MG63 (cell line): ENCODE results near the gene DMPK. TPM values are rescaled to one million over a fixed set of nuclear protein-coding genes. Genes with fewer than 3 reads are reported as not detected.
"Not testable (repeated sequence)": the region's sequence is repeated elsewhere in the genome, so short reads cannot be mapped to it uniquely, and the experiment has no call there.

Experiments used
- DNase-seq: peaks from one replicate; pipeline ENCODE4 v3.0.0-alpha.2; 2020
- H3K27me3 ChIP-seq: fragments of 250-450 bp; sonication (Bioruptor Pico); 2 replicates; pipeline ENCODE4 v1.5.1; 2020; ENCODE audit warnings: mild to moderate bottlenecking, moderate library complexity
- H3K36me3 ChIP-seq: fragments of 250-450 bp; sonication (Bioruptor Pico); 2 replicates; pipeline ENCODE4 v1.5.1; 2020; ENCODE audit warnings: mild to moderate bottlenecking, moderate library complexity
- H3K4me3 ChIP-seq: fragments of 250-450 bp; sonication (Bioruptor Pico); 2 replicates; pipeline ENCODE4 v1.5.1; 2020; ENCODE audit warnings: mild to moderate bottlenecking, moderate library complexity
- H3K9me3 ChIP-seq: fragments of 250-450 bp; sonication (Bioruptor Pico); 2 replicates; pipeline ENCODE4 v1.5.1; 2020; ENCODE audit warnings: mild to moderate bottlenecking, moderate library complexity
- total RNA-seq: library from RNA; depleted of rRNA; stranded (reverse); fragments of >200 nt; shearing (Covaris generic); gene quantifications from 2 replicates; pipeline ENCODE4 v1.2.3, GENCODE V29; 2014; ENCODE audit warnings: low replicate concordance

Gene DMPK
- total RNA-seq, 1 experiment from 2014 or later: 7.0 TPM

GRCh38 chr19:45767410-45767880, 14.8 kb downstream of the DMPK start:
- DNase-seq: peak; percentile 92
- Histone ChIP-seq H3K4me3 (peak overlapping the region; percentile 78), H3K9me3 (no peaks in the 10 kb centered on the region), H3K27me3 (no peaks in the 10 kb centered on the region), H3K36me3 (peaks cover 35% of the 10 kb centered on the region)

GRCh38 chr19:45766869-45767346, 15.4 kb downstream of the DMPK start:
- DNase-seq: peak; percentile 46
- Histone ChIP-seq H3K36me3 (peaks cover 31% of the 10 kb centered on the region), H3K4me3 (peak overlapping the region; percentile 78), H3K27me3 (no peaks in the 10 kb centered on the region), H3K9me3 (no peaks in the 10 kb centered on the region)

- Histone ChIP-seq H3K27me3 (no peaks in the 10 kb centered on the region), H3K36me3 (peaks cover 28% of the 10 kb centered on the region), H3K9me3 (no peaks in the 10 kb centered on the region), H3K4me3 (peak overlapping the region; percentile 78)
- DNase-seq: no peak
These were observed 15.9 kb downstream of the DMPK start for GRCh38 chr19:45766296-45766868.

- H3K36me3 ChIP-seq: peaks cover 23% of the 10 kb centered on the region
- H3K4me3 ChIP-seq: no peak overlapping the region
- DNase-seq: no peak
- H3K27me3 ChIP-seq: no peaks in the 10 kb centered on the region
- H3K9me3 ChIP-seq: no peaks in the 10 kb centered on the region
These were observed 16.5 kb downstream of the DMPK start for GRCh38 chr19:45765702-45766295.

- H3K4me3 ChIP-seq: no peak overlapping the region
- no peak for DNase-seq
These were observed 17.2 kb downstream of the DMPK start for GRCh38 chr19:45764945-45765701.

GRCh38 chr19:45764475-45764874, 17.8 kb downstream of the DMPK start:
- no peaks in the 10 kb centered on the region for H3K27me3 ChIP-seq
- H3K36me3 ChIP-seq: peaks cover 13% of the 10 kb centered on the region
- no peak for DNase-seq
- no peaks in the 10 kb centered on the region for H3K9me3 ChIP-seq
- no peak overlapping the region for H3K4me3 ChIP-seq

More at GRCh38 chr19:45764945-45765701, 17.2 kb downstream of the DMPK start:
- Histone ChIP-seq H3K27me3 (no peaks in the 10 kb centered on the region), H3K36me3 (peaks cover 17% of the 10 kb centered on the region), H3K9me3 (no peaks in the 10 kb centered on the region)

GRCh38 chr19:45763691-45764294, 18.5 kb downstream of the DMPK start:
- Histone ChIP-seq H3K4me3 (no peak overlapping the region), H3K27me3 (no peaks in the 10 kb centered on the region), H3K36me3 (peaks cover 13% of the 10 kb centered on the region), H3K9me3 (no peaks in the 10 kb centered on the region)
- no peak for DNase-seq

GRCh38 chr19:45762870-45763631, 19.2 kb downstream of the DMPK start:
- H3K4me3 ChIP-seq: no peak overlapping the region
- no peaks in the 10 kb centered on the region for H3K27me3 ChIP-seq
- peaks cover 13% of the 10 kb centered on the region for H3K36me3 ChIP-seq
- DNase-seq: no peak
- H3K9me3 ChIP-seq: no peaks in the 10 kb centered on the region

GRCh38 chr19:45761714-45762113, 20.6 kb downstream of the DMPK start:
- Histone ChIP-seq H3K4me3 (no peak overlapping the region), H3K27me3 (no peaks in the 10 kb centered on the region), H3K36me3 (peaks cover 12% of the 10 kb centered on the region), H3K9me3 (no peaks in the 10 kb centered on the region)
- DNase-seq: no peak

GRCh38 chr19:45758921-45759320, 23.4 kb downstream of the DMPK start:
- H3K27me3 ChIP-seq: no peaks in the 10 kb centered on the region
- no peak overlapping the region for H3K4me3 ChIP-seq
- H3K9me3 ChIP-seq: no peaks in the 10 kb centered on the region
- DNase-seq: no peak
- H3K36me3 ChIP-seq: no peaks in the 10 kb centered on the region

- no peak for DNase-seq
- H3K4me3 ChIP-seq: no peak overlapping the region
- H3K27me3 ChIP-seq: no peaks in the 10 kb centered on the region
- H3K9me3 ChIP-seq: no peaks in the 10 kb centered on the region
- no peaks in the 10 kb centered on the region for H3K36me3 ChIP-seq
These were observed 24.6 kb downstream of the DMPK start for GRCh38 chr19:45757695-45758094.

GRCh38 chr19:45754323-45754722, 28.0 kb downstream of the DMPK start:
- no peaks in the 10 kb centered on the region for H3K27me3 ChIP-seq
- H3K9me3 ChIP-seq: no peaks in the 10 kb centered on the region
- H3K4me3 ChIP-seq: no peak overlapping the region
- no peak for DNase-seq
- no peaks in the 10 kb centered on the region for H3K36me3 ChIP-seq

GRCh38 chr19:45753548-45753947, 28.7 kb downstream of the DMPK start:
- no peaks in the 10 kb centered on the region for H3K27me3 ChIP-seq
- no peak for DNase-seq

GRCh38 chr19:45752639-45753038, 29.7 kb downstream of the DMPK start:
- Histone ChIP-seq H3K27me3 (no peaks in the 10 kb centered on the region), H3K36me3 (no peaks in the 10 kb centered on the region), H3K9me3 (no peaks in the 10 kb centered on the region), H3K4me3 (no peak overlapping the region)
- no peak for DNase-seq

More at GRCh38 chr19:45753548-45753947, 28.7 kb downstream of the DMPK start:
- Histone ChIP-seq H3K9me3 (no peaks in the 10 kb centered on the region), H3K4me3 (no peak overlapping the region), H3K36me3 (no peaks in the 10 kb centered on the region)

- H3K36me3 ChIP-seq, DNase-seq, H3K27me3 ChIP-seq, H3K4me3 ChIP-seq, H3K9me3 ChIP-seq: not testable (repeated sequence)
These were observed 30.8 kb downstream of the DMPK start for GRCh38 chr19:45751483-45751882.

GRCh38 chr19:45747513-45747912, 34.8 kb downstream of the DMPK start:
- H3K27me3 ChIP-seq: no peaks in the 10 kb centered on the region

More at GRCh38 chr19:45747513-45747912, 34.8 kb downstream of the DMPK start:
- no peaks in the 10 kb centered on the region for H3K9me3 ChIP-seq
- H3K36me3 ChIP-seq: no peaks in the 10 kb centered on the region
- DNase-seq: no peak
- no peak overlapping the region for H3K4me3 ChIP-seq
